NK-92 (cell line): ENCODE results near the gene ALDH9A1.
"Not testable (repeated sequence)": the region's sequence is repeated elsewhere in the genome, so short reads cannot be mapped to it uniquely, and the experiment has no call there.

Experiments
- DNase-seq: peaks from one replicate; lab custom pipeline; 2025; ENCODE audit not compliant: unreplicated experiment; lab: John Stamatoyannopoulos, UW

The ALDH9A1 gene

GRCh38 chr1:165688046-165688445 lies 10.3 kb downstream of the ALDH9A1 start:
- DNase-seq: no peak

- no peak for DNase-seq
Observed at GRCh38 chr1:165686971-165687433, 11.4 kb downstream of the ALDH9A1 start.

- no peak for DNase-seq
Observed at GRCh38 chr1:165686121-165686970, 12.0 kb downstream of the ALDH9A1 start.

- no peak for DNase-seq
Observed at GRCh38 chr1:165683848-165684485, 14.4 kb downstream of the ALDH9A1 start.

GRCh38 chr1:165680773-165681172 lies 17.6 kb downstream of the ALDH9A1 start:
- not testable (repeated sequence) for DNase-seq

DNA sequence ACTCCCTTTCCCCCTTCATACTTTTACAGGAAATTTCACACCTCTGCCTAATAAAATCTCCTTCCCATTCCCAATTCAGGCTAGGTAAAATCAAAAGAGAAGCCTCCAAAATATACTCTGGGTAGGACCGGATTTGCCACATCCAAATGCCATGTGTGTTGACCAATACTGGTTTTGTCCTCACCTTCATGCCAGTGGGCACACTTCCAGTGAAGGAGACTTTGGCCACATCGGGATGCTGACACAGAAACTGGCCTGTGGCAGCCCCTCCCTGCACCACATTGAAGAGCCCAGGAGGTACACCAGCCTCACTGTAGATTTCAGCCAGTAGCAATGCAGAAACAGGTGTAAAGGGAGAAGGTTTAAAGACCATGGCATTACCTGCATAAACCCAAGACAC lies 18.1 kb downstream of the ALDH9A1 start:
- DNase-seq: no peak

GRCh38 chr1:165679282-165680036 lies 18.9 kb downstream of the ALDH9A1 start:
- no peak for DNase-seq

GRCh38 chr1:165678509-165678908 lies 19.9 kb downstream of the ALDH9A1 start:
- DNase-seq: no peak

DNA sequence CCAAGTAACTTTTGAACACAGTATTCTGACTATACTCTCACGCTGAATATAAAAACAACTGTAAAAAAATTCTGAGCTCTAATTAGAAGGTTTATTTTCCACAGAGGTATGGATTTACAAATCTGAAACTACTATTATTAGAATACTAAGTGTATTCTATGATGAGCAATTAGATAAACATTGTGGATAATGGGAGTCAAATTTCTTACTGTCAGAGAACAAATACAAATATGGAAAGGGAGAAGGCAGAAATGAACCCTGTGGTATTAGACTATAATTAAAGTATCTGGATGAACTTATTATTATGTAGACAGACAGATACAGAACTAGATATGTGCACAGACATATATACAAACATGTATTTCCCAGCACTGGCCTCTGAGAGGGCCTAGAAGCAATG lies 22.6 kb downstream of the ALDH9A1 start:
- DNase-seq: no peak

DNA sequence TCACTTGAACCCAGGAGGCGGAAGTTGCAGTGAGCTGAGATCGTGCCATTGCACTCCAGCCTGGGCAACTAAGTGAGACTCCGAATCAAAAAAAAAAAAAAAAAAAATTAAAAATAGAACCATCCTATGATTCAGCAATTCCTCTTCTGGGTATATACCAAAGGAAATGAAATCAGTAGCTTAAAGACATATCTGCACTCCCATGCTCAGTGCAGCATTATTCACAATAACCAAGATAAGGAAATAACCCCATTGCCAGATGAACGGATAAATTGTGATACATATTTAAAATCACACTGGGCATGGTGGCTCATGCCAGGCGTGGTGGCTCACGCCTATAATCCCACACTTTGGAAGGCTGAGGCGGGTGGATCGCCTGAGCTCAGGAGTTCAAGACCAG lies 23.8 kb downstream of the ALDH9A1 start:
- no peak for DNase-seq

DNA sequence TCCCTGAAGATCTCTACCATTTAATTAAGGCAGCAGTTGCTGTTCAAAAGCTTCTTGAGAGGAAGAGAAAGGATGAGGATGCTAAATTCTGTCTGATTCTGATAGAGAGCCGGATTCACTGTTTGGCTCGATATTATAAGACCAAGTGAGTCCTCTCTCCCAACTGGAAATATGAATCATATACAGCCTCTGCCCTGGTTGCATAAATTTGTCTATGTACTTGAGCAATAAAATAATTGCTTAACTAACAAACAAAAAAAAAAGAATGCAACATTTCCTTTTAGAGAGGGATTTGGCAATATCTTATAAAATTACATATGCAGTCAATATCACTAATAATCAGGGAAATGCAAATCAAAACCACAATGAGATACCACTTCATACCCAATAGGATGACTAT lies 26.8 kb downstream of the ALDH9A1 start:
- DNase-seq: no peak

DNA sequence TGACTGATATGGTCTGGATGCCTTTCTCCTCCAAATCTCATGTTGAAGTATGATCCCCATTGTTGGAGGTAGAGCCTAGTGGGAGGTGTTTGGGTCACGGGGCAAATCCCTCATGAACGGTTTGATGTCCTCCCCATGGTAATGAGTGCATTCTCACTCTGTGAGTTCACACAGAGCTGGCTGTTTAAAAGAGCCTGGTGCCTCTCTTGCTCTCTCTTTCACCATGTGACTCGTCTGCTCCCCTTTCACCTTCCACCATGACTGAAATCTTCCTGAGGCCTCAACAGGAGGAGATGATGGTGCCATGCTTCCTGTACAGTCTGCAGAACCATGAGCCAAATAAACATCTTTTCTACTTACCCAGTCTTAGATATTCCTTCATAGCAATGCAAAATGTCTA lies 30.2 kb downstream of the ALDH9A1 start:
- DNase-seq: no peak

- no peak for DNase-seq
Observed at GRCh38 chr1:165666152-165666825, 32.1 kb downstream of the ALDH9A1 start.

DNA sequence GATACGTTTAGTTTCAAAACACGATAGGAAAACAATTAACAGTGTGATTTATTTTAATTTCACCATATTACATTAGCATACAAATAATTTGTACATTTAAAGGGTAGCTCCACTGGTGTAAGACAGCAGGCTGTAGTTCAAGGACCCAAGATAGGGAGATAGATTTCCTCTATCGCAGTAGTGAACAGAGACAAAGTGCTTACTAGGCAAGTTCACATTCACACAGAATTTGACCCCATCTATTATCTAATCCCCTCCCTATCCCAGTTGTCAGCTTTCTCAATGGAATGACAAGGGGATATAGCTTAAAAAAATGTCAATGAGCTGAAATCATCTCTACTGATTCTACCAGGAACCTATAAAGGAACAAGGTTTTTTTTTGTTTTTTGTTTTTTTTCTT lies 36.2 kb downstream of the ALDH9A1 start:
- no peak for DNase-seq

DNA sequence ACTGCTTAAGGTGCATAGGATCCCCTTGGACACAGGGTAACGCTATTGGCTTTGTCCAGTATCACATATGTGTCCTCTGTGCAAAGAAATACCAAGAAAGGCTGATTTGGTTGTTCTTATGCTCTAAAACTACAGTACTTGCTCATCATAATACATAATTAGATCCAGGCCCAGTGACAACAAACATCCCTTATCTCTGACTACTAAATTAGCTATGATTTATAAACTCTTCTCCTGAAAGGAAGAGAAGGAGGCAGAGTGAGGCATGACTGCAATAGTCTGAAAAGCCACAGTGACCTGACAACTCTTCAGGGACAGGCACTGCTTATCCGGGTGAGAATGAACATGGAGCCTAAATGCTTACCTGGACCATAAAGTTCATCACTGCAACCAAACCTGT lies 36.7 kb downstream of the ALDH9A1 start:
- DNase-seq: no peak

DNA sequence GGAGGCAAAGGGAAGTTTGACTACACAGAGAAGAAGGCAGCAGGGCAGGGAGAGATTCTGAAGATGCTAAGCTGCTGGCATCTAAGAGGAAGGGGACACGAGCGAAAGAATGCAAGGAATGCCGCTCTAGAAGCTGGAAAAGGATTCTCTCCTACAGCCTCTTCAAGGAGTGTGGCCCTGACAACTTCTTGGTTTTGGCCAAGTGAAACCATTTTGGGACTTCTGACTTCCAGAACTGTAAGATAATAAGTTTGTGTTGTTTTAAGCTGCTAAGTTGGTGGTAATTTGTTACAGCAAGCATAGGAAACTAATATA lies 38.8 kb downstream of the ALDH9A1 start:
- DNase-seq: no peak

GRCh38 chr1:165658766-165659580 lies 39.4 kb downstream of the ALDH9A1 start:
- DNase-seq: not testable (repeated sequence)

- no peak for DNase-seq
Observed at GRCh38 chr1:165650981-165651625, 47.3 kb downstream of the ALDH9A1 start.

DNA sequence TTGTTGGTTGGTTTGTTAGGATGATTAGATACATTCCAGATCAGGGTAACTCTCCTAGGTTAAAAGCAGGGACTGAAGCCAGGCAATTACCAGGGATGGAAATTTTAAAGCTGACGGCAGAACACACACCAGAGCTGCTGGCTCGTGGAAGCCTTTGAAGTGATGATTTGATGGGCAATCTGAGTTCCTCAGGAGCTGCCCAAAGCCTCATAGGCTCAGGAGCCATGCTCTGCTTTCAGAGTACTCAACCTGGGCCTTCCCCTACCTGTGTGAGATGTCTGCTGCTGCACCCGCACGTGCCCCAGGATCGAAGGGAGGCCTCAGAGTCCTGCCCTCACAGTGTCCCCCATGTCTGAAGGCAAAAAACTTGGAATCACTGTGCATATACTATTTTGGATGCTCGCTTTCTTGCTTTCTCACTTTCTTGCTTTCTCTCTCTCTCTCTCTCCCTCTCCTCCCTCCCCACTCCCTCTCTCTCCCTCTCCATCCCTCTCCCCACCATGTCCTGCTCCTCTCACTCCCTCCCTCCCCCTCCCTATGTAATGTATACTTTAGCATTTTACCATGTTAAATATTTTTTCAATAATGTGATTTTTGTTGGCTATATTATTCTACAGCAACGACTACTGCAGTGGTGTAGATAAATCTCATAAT lies 49.3 kb downstream of the ALDH9A1 start:
- no peak for DNase-seq
